Endodermal cell (in vitro differentiated cells): ENCODE results near the gene KBTBD4. TPM values are rescaled to one million over a fixed set of nuclear protein-coding genes. Genes with fewer than 3 reads are reported as not detected.

Source experiments
- DNase-seq: peaks from one replicate; pipeline ENCODE4 v3.0.0-alpha.2; 2017
- H3K27ac ChIP-seq: 2 replicates; pipeline ENCODE4 v1.5.1; 2013; ENCODE audit warnings: mild to moderate bottlenecking, low read depth, low read length, moderate library complexity
- H3K27me3 ChIP-seq: 2 replicates; pipeline ENCODE4 v1.6.1; 2013; ENCODE audit warnings: mild to moderate bottlenecking, low read length, moderate library complexity; ENCODE audit not compliant: insufficient read depth, control insufficient read depth, poor library complexity, severe bottlenecking
- H3K36me3 ChIP-seq: 2 replicates; pipeline ENCODE4 v1.7.0; 2013; ENCODE audit warnings: mild to moderate bottlenecking, low read length, moderate library complexity; ENCODE audit not compliant: control insufficient read depth, insufficient read depth
- H3K4me1 ChIP-seq: one replicate; pipeline ENCODE4 v1.7.0; 2013; ENCODE audit warnings: low read length; ENCODE audit not compliant: control insufficient read depth, insufficient read depth
- H3K4me3 ChIP-seq: 2 replicates; pipeline ENCODE4 v1.5.1; 2013; ENCODE audit warnings: mild to moderate bottlenecking, low read length, moderate library complexity
- H3K9ac ChIP-seq: 2 replicates; pipeline ENCODE4 v1.6.1; 2013; ENCODE audit warnings: mild to moderate bottlenecking, low read length, moderate library complexity; ENCODE audit not compliant: poor library complexity, severe bottlenecking; ENCODE audit errors: extremely low read depth
- H3K9me3 ChIP-seq: 2 replicates; pipeline ENCODE4 v1.6.1; 2013; ENCODE audit warnings: mild to moderate bottlenecking, low read length, moderate library complexity; ENCODE audit not compliant: control insufficient read depth
- H3K27ac Mint-ChIP-seq: 2 replicates; pipeline ENCODE4 v1.8.0; 2020; ENCODE audit warnings: mixed read lengths
- H3K27me3 Mint-ChIP-seq: 2 replicates; pipeline ENCODE4 v1.8.0; 2021; ENCODE audit warnings: mild to moderate bottlenecking, mixed read lengths; ENCODE audit not compliant: insufficient read depth
- H3K36me3 Mint-ChIP-seq: 2 replicates; pipeline ENCODE4 v1.8.0; 2020; ENCODE audit warnings: low read depth, mixed read lengths
- H3K4me1 Mint-ChIP-seq: 2 replicates; pipeline ENCODE4 v1.8.0; 2020; ENCODE audit warnings: mixed read lengths
- H3K4me3 Mint-ChIP-seq: 2 replicates; pipeline ENCODE4 v1.8.0; 2020; ENCODE audit warnings: mild to moderate bottlenecking, moderate library complexity, mixed read lengths
- H3K9me3 Mint-ChIP-seq: 2 replicates; pipeline ENCODE4 v1.8.0; 2020; ENCODE audit warnings: mild to moderate bottlenecking, mixed read lengths
- CTCF ChIP-seq: fragments of 200-600 bp; sonication (generic); conservative IDR thresholded peaks from 2 replicates; pipeline ENCODE4 v1.5.0; 2021; ENCODE audit warnings: antibody characterized with exemption, mild to moderate bottlenecking
- WGBS, 2 experiments: methylation state at CpG; one replicate each; pipeline versions ENCODE4 v1.1.5 to v1.1.7; 2013; ENCODE audit warnings: missing lambda C conversion rate in 2 of 2, mixed read lengths in 1 of 2; ENCODE audit not compliant: insufficient coverage in 1 of 2, insufficient read length in 1 of 2; 5-methylcytosine and 5-hydroxymethylcytosine counted together
- total RNA-seq, 2 donors: library from RNA; stranded (reverse); fragmentation: NEBNext Ultra II Directional in 1 of 2; extraction: Animal tissue kit (Norgen Biotek cat#: 25700) in 1 of 2; gene quantifications; 2 replicates in 1 of 2; 3 replicates in 1 of 2; pipeline ENCODE4 v1.2.1, GENCODE V29; 2021

The KBTBD4 gene
- total RNA-seq, 2 donors from 2014 or later = 13.7 to 14.8 TPM

DNA sequence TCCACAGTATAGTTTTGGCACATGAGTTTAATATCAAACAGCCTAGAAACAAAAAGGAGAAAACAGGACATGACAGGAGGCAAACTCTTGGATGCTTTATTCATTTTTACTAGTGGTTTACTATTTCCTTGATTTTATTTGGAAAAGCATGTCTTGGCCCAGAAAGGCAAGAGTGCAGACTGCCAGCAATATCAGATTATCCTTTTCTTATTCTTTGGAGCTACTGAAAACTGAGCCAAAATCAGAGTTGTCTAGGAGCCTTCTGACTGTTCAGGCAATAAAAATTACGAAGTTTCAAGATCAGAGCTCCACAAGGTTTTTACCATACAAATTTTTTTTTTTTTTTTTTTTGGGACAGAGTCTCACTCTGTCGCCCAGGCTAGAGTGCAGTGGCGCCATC, 41.9 kb downstream of the KBTBD4 start:
- no peaks in the 10 kb centered on the region for H3K27me3 ChIP-seq
- H3K9me3 Mint-ChIP-seq = no peaks in the 10 kb centered on the region
- no peak overlapping the region for H3K4me3 Mint-ChIP-seq
- no peaks in the 10 kb centered on the region for H3K4me1 ChIP-seq
- peaks cover 42% of the 10 kb centered on the region for H3K36me3 ChIP-seq
- peaks cover 12% of the 10 kb centered on the region for H3K4me1 Mint-ChIP-seq
- WGBS, 2 experiments = 80 to 98% methylated on average over 1 to 2 of the region's 3 CpGs
- H3K27me3 Mint-ChIP-seq = no peaks in the 10 kb centered on the region
- H3K9ac ChIP-seq = no peak overlapping the region
- H3K36me3 Mint-ChIP-seq = peaks cover 36% of the 10 kb centered on the region
- DNase-seq = no peak
- no peak for TF ChIP-seq CTCF
- no peaks in the 10 kb centered on the region for H3K9me3 ChIP-seq
- no peak overlapping the region for H3K27ac ChIP-seq
- no peak overlapping the region for H3K27ac Mint-ChIP-seq
- H3K4me3 ChIP-seq = no peak overlapping the region

- H3K4me1 ChIP-seq = no peaks in the 10 kb centered on the region
Measured at GRCh38 chr11:47534704-47535251, 44.0 kb downstream of the KBTBD4 start.

GRCh38 chr11:47533690-47534151, 45.0 kb downstream of the KBTBD4 start:
- no peak overlapping the region for H3K4me3 ChIP-seq
- Mint-ChIP-seq H3K4me1 (peaks cover 4% of the 10 kb centered on the region), H3K27ac (no peak overlapping the region), H3K27me3 (no peaks in the 10 kb centered on the region), H3K36me3 (peaks cover 27% of the 10 kb centered on the region), H3K4me3 (no peak overlapping the region), H3K9me3 (no peaks in the 10 kb centered on the region)
- no peak overlapping the region for H3K27ac ChIP-seq
- no peak for DNase-seq
- TF ChIP-seq CTCF = no peak
- peaks cover 58% of the 10 kb centered on the region for H3K36me3 ChIP-seq
- H3K4me1 ChIP-seq = no peaks in the 10 kb centered on the region
- WGBS, 2 experiments = 93% methylated on average over 1 of the region's 2 CpGs; no CpG with 5 or more reads in 1 of the 2 experiments
- no peaks in the 10 kb centered on the region for H3K9me3 ChIP-seq
- no peaks in the 10 kb centered on the region for H3K27me3 ChIP-seq
- no peak overlapping the region for H3K9ac ChIP-seq

More at GRCh38 chr11:47534704-47535251, 44.0 kb downstream of the KBTBD4 start:
- Histone ChIP-seq H3K27me3 (no peaks in the 10 kb centered on the region), H3K27ac (no peak overlapping the region), H3K9me3 (no peaks in the 10 kb centered on the region), H3K36me3 (peaks cover 52% of the 10 kb centered on the region), H3K4me3 (no peak overlapping the region), H3K9ac (no peak overlapping the region)
- DNase-seq = no peak
- 97 to 100% methylated on average over 1 to 3 of the region's 4 CpGs for WGBS, 2 experiments
- Mint-ChIP-seq H3K36me3 (peaks cover 25% of the 10 kb centered on the region), H3K4me3 (no peak overlapping the region), H3K27me3 (no peaks in the 10 kb centered on the region), H3K4me1 (peaks cover 9% of the 10 kb centered on the region), H3K9me3 (no peaks in the 10 kb centered on the region), H3K27ac (no peak overlapping the region)
- TF ChIP-seq CTCF = no peak
